Measurements from ENCODE around the gene NEUROG2.

GRCh38 chr4:112518675-112519074 is 2.7 kb upstream of the NEUROG2 start:
- TF ChIP-seq CTCF (conservative IDR thresholded peaks at IDR 0.05; ENCODE audit: low read depth, low read length), result no peak
- TF ChIP-seq POLR2A (IDR thresholded peaks at IDR 0.05; ENCODE audit: low read depth, low read length), result no peak
- TF ChIP-seq SMC3 (IDR thresholded peaks at IDR 0.05; ENCODE audit: low read depth, low read length), result no peak
- no peak for TF ChIP-seq USF2 (IDR thresholded peaks at IDR 0.05; ENCODE audit: low read depth, low read length)
- TF ChIP-seq MAZ (IDR thresholded peaks at IDR 0.05; ENCODE audit: borderline replicate concordance, low read depth, low read length), result no peak
- no peak for TF ChIP-seq CHD1 (IDR thresholded peaks at IDR 0.05; ENCODE audit: low read depth, low read length)
- no peak for TF ChIP-seq CEBPB (IDR thresholded peaks at IDR 0.05; ENCODE audit: low read depth, low read length)
- no peak for TF ChIP-seq ELK1 (IDR thresholded peaks at IDR 0.05; ENCODE audit: borderline replicate concordance, low read depth, low read length)
- TF ChIP-seq MXI1 (IDR thresholded peaks at IDR 0.05; ENCODE audit: borderline replicate concordance, low read depth, low read length), result no peak
- TF ChIP-seq RAD21 (IDR thresholded peaks at IDR 0.05; ENCODE audit: low read length), result no peak
- no peak for TF ChIP-seq MAFK (IDR thresholded peaks at IDR 0.05; ENCODE audit: low read depth, low read length)

All from IMR-90 (cell line).